ENCODE measurements around the gene IGF2R. TPM values are rescaled to one million over a fixed set of nuclear protein-coding genes. Genes with fewer than 3 reads are reported as not detected.

The IGF2R gene
- total RNA-seq, 1 experiment from 2014 or later, result 92.2 TPM

DNA sequence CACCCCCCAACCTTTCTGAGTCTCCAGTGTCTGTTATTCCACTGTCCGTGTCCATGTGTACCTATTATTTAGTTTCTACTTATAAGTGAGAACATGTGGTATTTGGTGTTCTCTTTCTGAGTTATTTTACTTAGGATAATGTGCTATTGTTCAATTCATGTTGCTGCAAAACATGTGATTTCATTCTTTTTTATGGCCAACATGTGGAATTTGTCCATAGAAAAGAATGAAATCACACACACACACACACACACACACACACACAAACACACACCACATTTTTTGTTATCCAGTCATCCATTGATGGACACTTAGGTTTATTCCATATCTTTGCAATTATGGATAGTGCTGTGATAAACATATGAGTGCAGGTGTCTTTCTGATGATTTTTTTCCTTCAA, 23.5 kb downstream of the IGF2R start:
- Mint-ChIP-seq H3K27ac (ENCODE audit: unreplicated experiment) (no peak overlapping the region), H3K36me3 (ENCODE audit: insufficient read depth, unreplicated experiment) (peaks cover 14% of the 10 kb centered on the region), H3K27me3 (ENCODE audit: insufficient read depth, unreplicated experiment) (no peaks in the 10 kb centered on the region), H3K4me3 (ENCODE audit: unreplicated experiment) (no peak overlapping the region), H3K4me1 (ENCODE audit: low read depth, unreplicated experiment) (peaks cover 14% of the 10 kb centered on the region), H3K9me3 (ENCODE audit: unreplicated experiment) (peaks cover 8% of the 10 kb centered on the region)
- BruUV-seq (replicated peaks), result no TSS peak
- H3K4me3 ChIP-seq (ENCODE audit: low read depth, low read length), result no peak overlapping the region
- no peaks in the 10 kb centered on the region for H3K9me3 ChIP-seq
- CTCF ChIA-PET, result no interaction called here
- H3K4me1 ChIP-seq, result no peaks in the 10 kb centered on the region
- DNase-seq, result no peak
- H3K27me3 ChIP-seq (replicated peaks; ENCODE audit: control insufficient read depth, insufficient read depth, low read length), result no peaks in the 10 kb centered on the region
- H3K36me3 ChIP-seq (ENCODE audit: control insufficient read depth, insufficient read depth, low read length), result no peaks in the 10 kb centered on the region; the same call in 1 of the 2 replicates
- TF ChIP-seq, protein P1, sequence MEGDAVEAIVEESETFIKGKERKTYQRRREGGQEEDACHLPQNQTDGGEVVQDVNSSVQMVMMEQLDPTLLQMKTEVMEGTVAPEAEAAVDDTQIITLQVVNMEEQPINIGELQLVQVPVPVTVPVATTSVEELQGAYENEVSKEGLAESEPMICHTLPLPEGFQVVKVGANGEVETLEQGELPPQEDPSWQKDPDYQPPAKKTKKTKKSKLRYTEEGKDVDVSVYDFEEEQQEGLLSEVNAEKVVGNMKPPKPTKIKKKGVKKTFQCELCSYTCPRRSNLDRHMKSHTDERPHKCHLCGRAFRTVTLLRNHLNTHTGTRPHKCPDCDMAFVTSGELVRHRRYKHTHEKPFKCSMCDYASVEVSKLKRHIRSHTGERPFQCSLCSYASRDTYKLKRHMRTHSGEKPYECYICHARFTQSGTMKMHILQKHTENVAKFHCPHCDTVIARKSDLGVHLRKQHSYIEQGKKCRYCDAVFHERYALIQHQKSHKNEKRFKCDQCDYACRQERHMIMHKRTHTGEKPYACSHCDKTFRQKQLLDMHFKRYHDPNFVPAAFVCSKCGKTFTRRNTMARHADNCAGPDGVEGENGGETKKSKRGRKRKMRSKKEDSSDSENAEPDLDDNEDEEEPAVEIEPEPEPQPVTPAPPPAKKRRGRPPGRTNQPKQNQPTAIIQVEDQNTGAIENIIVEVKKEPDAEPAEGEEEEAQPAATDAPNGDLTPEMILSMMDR (IDR thresholded peaks at IDR 0.05; ENCODE audit: insufficient read depth in 1 of 2, low read depth in 1 of 2, low read length in 1 of 2, severe bottlenecking in 1 of 2, unreplicated experiment in 1 of 2), result no peak
- POLR2A ChIA-PET, result no interaction called here
- intact Hi-C loops (cut with micrococcal nuclease; ENCODE audit: unreplicated experiment), result no loop called here

DNA sequence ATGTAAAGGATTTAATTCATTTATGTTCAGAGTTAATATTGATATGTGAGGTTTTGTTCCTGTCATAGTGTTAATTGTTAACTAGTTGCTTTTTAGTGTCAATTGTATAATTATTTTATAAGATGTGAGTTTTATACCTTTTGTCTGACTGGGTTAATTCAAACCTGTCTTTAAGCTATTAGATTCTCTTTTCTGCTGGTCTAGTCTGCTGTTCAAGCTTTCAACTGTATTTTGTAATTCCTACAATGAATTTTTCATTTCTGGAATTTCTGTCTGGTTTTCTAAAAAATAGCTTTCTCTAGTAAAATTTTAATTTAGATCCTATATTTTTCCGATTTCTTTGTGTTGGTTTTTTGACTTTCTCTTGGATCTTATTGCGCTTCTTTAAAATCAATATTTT, 26.5 kb downstream of the IGF2R start:
- Histone ChIP-seq H3K4me1 (no peaks in the 10 kb centered on the region), H3K9me3 (no peaks in the 10 kb centered on the region), H3K36me3 (ENCODE audit: control insufficient read depth, insufficient read depth, low read length) (no peaks in the 10 kb centered on the region; the same call in none of the 2 replicates), H3K4me3 (ENCODE audit: low read depth, low read length) (no peak overlapping the region), H3K27me3 (replicated peaks; ENCODE audit: control insufficient read depth, insufficient read depth, low read length) (no peaks in the 10 kb centered on the region)
- Mint-ChIP-seq H3K4me1 (ENCODE audit: low read depth, unreplicated experiment) (peaks cover 14% of the 10 kb centered on the region), H3K4me3 (ENCODE audit: unreplicated experiment) (no peak overlapping the region), H3K9me3 (ENCODE audit: unreplicated experiment) (peaks cover 8% of the 10 kb centered on the region), H3K36me3 (ENCODE audit: insufficient read depth, unreplicated experiment) (peaks cover 32% of the 10 kb centered on the region), H3K27me3 (ENCODE audit: insufficient read depth, unreplicated experiment) (no peaks in the 10 kb centered on the region), H3K27ac (ENCODE audit: unreplicated experiment) (no peak overlapping the region)
- CTCF ChIA-PET, result interaction anchor here (0.7 kb wide), 1 partner anchor 1209 kb away, joined by 4 read pairs; no protein-coding TSS in a partner anchor
- no TSS peak for BruUV-seq (replicated peaks)
- POLR2A ChIA-PET, result no interaction called here
- intact Hi-C loops (cut with micrococcal nuclease; ENCODE audit: unreplicated experiment), result no loop called here
- TF ChIP-seq, protein P1 (IDR thresholded peaks at IDR 0.05; ENCODE audit: insufficient read depth in 1 of 2, low read depth in 1 of 2, low read length in 1 of 2, severe bottlenecking in 1 of 2, unreplicated experiment in 1 of 2), result no peak
- no peak for DNase-seq

DNA sequence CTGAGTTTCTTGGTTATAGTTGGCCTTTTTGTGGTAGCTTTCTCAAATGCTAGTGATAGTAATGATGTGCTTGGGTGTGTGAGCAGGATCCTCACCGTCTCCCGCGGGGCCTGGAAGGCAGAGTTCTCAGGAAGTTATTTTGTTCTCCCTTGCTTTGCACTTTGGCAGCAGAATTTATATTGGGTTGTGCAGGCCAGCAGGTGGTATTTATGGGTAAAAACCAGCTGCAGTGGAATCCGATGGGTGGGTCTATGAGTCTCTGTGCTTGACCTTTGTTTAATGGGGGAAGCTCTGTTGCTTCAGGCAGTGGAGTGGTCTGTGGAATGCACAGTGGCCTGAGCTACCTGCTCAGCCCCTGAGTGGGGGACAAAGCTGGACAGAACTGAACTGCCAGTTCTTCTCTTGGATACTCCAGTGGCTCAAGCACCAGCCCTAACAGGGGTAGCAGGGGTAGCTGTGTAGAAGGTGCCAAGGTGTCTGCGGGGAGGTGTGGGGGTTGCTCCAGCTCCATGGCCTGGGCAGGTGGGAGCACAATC, 27.3 kb downstream of the IGF2R start:
- TF ChIP-seq, protein P1 (IDR thresholded peaks at IDR 0.05; ENCODE audit: insufficient read depth in 1 of 2, low read depth in 1 of 2, low read length in 1 of 2, severe bottlenecking in 1 of 2, unreplicated experiment in 1 of 2), result no peak
- CTCF ChIA-PET, result interaction anchor here (1.4 kb wide), 1 partner anchor 133 kb away, joined by 3 read pairs; no protein-coding TSS in a partner anchor
- H3K27ac Mint-ChIP-seq (ENCODE audit: unreplicated experiment), result no peak overlapping the region
- H3K4me1 Mint-ChIP-seq (ENCODE audit: low read depth, unreplicated experiment), result peaks cover 14% of the 10 kb centered on the region
- H3K9me3 Mint-ChIP-seq (ENCODE audit: unreplicated experiment), result peaks cover 8% of the 10 kb centered on the region
- no peaks in the 10 kb centered on the region; the same call in none of the 2 replicates for H3K36me3 ChIP-seq (ENCODE audit: control insufficient read depth, insufficient read depth, low read length)
- H3K36me3 Mint-ChIP-seq (ENCODE audit: insufficient read depth, unreplicated experiment), result peaks cover 36% of the 10 kb centered on the region
- no peaks in the 10 kb centered on the region for H3K4me1 ChIP-seq
- POLR2A ChIA-PET, result no interaction called here
- no peaks in the 10 kb centered on the region for H3K9me3 ChIP-seq
- DNase-seq, result no peak
- no peaks in the 10 kb centered on the region for H3K27me3 ChIP-seq (replicated peaks; ENCODE audit: control insufficient read depth, insufficient read depth, low read length)
- intact Hi-C loops (cut with micrococcal nuclease; ENCODE audit: unreplicated experiment), result no loop called here
- no peak overlapping the region for H3K4me3 Mint-ChIP-seq (ENCODE audit: unreplicated experiment)
- BruUV-seq (replicated peaks), result no TSS peak
- no peaks in the 10 kb centered on the region for H3K27me3 Mint-ChIP-seq (ENCODE audit: insufficient read depth, unreplicated experiment)
- H3K4me3 ChIP-seq (ENCODE audit: low read depth, low read length), result no peak overlapping the region
